NCI-H69 (cell line): ENCODE data around the gene ALPK3.

Source experiments
- DNase-seq: peaks from one replicate; lab custom pipeline; 2025; lab: John Stamatoyannopoulos, UW

ALPK3 gene

GRCh38 chr15:84921121-84921520 lies 104.0 kb downstream of the ALPK3 start:
- no peak for DNase-seq

DNA sequence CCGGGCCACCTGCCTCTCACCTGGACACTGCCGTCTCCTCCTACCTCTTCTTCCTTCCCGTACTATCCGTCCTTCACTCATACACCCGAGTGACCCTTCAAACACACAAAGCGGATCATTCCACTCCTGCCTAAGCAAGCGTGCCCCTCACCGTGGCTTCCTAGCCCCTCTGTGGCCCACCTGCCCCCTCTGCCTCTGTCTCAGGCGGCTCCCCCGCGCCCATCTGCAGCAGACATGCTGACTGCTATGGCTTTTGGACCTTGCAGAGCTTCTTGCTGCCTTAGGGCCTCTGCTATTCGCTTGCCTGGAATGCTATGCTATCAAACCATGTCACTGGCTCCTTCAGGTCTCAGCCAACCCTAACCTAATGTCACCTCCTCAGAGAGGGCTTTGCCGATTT lies 105.4 kb downstream of the ALPK3 start:
- no peak for DNase-seq
